ENCODE data around the gene DDX4.

- no peak for TF ChIP-seq SPI1 (IDR thresholded peaks at IDR 0.05; ENCODE audit: borderline replicate concordance, low read depth)
- no peak for TF ChIP-seq CTCF (IDR thresholded peaks at IDR 0.05; ENCODE audit: insufficient read depth, low read length)
- TF ChIP-seq REST (IDR thresholded peaks at IDR 0.05; ENCODE audit: insufficient replicate concordance, low read depth), result no peak
- no peak for TF ChIP-seq POLR2AphosphoS5 (IDR thresholded peaks at IDR 0.05; ENCODE audit: low read depth)
Measured at GRCh38 chr5:55691265-55692105, 46.4 kb upstream of the DDX4 start.
